Right renal cortex interstitium (tissue), 3 donors: ENCODE results near the gene TAF11. TPM values are rescaled to one million over a fixed set of nuclear protein-coding genes. Genes with fewer than 3 reads are reported as not detected.

Experiments
- polyA plus RNA-seq, 3 donors: library from polyadenylated mRNA; unstranded; fragments of 120-200 nt; gene quantifications; one replicate each; pipeline ENCODE4 v1.2.1, GENCODE V29; 2013; ENCODE audit not compliant: insufficient read length in 3 of 3

TAF11 gene
- polyA plus RNA-seq, 3 donors = 47.4 to 52.7 (median 52.3) TPM

Other genes with a start within 250 kb of the TAF11 start
- 10 to 100 TPM; 48.9 to 53.7 (median 49.1) TPM for gene ILRUN, start 191.3 kb downstream of the TAF11 start, polyA plus RNA-seq
- 100 to 1,000 TPM; 143 to 150 (median 143) TPM for gene SNRPC, start 130.5 kb downstream of the TAF11 start, polyA plus RNA-seq
- 10 to 100 TPM; 13.2 to 14.2 (median 14.0) TPM for gene BLTP3A, start 96.0 kb downstream of the TAF11 start, polyA plus RNA-seq
- 10 to 100 TPM; 31.2 to 43.8 (median 38.4) TPM for gene ANKS1A, start 1.2 kb upstream of the TAF11 start, polyA plus RNA-seq